ENCODE measurements around the gene RAE1.
A peak's percentile ranks its signal among the peaks of the same experiment; 100 is the strongest.
"Not testable (repeated sequence)": the region's sequence is repeated elsewhere in the genome, so short reads cannot be mapped to it uniquely, and the experiment has no call there.

The RAE1 gene

DNA sequence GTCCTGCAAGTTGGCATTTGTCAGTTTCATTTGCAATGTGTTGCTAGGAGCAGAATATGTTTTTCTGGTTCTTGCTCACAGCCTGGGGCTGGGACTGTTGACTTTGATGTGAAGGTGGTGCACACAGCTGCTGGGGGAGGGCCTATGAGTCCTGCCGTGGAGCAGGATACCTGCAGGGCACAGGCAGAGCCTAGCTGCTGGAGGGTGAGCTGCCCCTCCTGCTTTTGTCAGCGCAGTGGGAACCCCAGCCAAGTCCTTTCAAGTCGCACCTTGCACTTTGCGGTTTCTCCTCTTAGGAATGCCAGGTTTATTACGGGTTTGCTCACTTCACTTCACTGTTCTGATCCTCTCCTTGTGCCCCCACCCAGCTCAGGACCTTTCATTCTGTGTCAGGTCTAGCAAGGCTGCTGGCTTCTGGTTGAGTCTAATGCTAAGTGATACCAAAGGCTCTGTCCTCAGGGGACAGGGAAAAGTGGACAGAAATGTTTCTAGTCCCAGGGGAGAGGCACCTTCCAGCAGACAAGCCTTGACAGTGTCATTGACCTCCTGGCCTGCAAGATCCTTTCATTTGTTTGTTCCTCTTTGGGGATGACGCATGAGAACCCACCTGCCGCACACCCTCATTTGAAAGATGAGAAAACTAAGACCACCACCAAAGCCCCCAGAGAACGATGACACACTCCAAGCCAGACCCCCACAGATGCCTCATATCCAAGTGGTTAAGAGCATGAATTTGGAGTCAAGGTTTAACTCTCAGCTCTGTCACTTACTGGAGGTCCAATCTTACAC is 24.2 kb upstream of the RAE1 start:
- DNase-seq (ENCODE audit: low spot score), result no peak

DNA sequence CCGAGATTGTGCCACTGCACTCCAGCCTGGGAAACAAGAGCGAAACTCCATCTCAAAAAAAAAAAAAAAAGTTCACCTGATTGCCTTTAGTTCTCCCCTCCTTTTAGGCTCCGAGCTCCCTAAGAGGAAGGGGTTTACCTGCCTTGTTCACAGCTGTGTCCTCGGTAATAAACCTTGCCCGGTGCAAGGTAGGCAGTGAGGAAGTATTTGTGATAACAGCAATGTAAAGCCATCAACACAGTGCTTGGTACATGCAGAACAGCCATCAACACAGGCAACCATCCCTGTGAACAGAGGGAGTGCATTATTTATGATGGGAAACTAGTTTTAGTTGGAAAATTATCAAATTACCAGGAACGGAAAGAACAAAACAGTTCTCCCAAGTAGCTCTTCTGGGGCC is 23.2 kb upstream of the RAE1 start:
- no peak for DNase-seq (ENCODE audit: low spot score)

DNA sequence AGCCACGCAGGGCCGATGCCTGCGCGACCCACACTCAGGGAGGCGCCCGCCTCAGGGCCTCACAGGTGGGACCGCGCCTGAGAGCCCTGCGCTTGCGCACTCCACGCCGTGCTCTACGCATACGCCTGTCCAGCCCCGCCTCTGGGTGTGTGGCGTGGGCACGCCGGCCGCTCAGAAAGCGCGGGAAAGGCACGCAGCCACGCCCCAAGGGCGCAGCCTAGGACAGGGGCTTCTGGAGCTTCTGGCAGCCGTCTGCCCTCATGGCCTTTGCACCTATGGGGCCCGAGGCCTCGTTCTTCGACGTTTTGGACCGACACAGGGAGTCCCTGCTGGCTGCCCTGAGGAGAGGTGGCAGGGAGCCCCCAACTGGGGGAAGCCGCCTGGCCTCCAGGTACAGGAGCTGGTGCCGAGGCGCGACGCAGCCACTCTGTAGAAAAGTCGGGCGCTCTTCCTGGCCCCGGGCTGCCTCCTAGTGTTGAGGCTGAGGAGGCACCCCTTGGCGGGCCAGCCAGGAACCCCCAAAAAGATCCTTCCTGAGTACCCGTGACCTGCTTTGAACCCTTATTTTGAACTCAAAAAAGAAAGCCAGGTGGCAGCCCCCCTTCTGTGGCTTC is 21.3 kb upstream of the RAE1 start, which contains the start of gene SPO11:
TSS of gene SPO11 (plus strand) at position 196 of the 614 bp plus-strand sequence. CDS start at position 261, 65 bp downstream.
- no peak for DNase-seq (ENCODE audit: low spot score)

DNA sequence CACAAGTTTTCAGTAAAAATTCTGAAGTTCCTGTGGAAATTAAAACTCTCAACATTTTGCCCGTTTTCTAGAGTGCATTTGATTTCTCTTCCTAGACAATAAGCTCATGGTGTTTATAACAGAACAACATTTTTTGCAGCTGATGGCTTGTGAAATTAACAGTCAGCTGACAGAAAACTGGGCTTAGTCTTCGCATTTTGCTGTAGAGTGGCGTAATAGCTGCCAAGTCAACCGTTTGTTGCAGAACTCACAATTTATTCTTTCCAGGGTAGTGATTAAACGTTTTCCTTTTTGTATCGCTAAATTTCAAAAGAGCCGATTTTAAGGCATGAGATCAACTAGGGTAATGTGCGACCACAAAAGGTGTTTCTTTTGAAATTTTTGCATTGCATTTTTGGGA is 20.1 kb upstream of the RAE1 start:
- DNase-seq (ENCODE audit: low spot score), result no peak

DNA sequence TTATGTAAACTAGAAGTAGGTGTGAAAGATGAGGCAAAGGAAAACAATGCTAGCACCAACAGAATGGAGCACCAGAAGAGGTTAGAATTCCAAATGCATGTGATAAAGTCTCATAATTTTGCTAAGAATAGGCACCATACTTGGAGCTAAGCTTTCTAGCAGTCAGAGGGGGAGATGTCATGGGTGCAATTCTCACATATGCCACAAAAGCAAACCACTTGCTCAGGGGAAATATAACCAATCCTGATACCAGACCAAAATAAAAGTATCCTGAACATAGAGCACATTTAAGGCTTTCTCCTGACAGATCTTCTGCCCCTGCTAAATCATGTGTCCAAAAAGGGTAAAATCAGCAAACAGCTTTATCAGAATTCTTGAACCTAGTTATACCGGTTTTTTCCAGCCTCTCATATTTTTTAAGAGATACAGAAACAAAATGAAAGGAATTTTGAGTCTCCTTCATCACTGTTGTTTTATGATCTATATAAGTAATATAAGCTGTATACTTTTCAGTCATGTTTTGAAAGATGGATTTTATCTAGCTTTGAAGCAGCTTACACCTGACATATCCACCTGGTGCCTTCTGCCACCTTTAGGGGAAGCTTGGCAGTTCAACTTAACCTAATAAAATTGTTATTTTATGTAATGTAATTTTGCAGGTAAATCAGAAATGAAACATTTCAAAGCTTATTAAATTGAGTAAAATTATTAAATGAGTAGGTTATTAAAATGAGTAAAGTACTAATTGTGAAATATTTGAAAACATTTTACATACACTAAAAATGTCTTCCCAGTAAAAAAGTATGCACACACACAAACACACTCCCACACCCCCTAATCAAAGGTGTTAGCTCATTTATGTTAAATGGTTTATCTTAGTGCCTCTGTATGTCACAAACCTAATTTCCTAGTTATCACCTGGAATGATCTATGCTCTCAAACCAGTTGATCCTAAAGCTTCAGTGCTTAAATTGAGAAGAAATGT is 18.7 kb upstream of the RAE1 start:
- DNase-seq (ENCODE audit: low spot score), result no peak

DNA sequence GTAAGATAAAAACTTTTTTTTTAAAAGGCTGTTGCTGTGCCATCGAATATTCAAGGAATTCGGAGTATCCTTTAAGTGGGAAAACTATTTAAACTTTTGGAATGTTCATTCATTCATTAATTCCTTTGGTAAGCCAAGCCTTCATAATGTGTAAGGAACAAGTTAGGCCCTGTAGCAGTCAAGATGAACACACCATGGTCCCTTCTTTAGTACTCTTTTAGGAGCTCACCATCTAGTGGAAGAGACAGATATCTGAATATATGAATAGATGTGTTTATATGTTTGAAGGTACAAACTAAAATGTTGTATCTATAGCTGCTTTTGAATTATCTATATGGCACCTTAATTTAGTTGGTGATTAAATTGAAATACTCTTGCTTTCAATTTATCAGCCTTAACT is 15.7 kb upstream of the RAE1 start:
- DNase-seq (ENCODE audit: low spot score), result no peak

DNA sequence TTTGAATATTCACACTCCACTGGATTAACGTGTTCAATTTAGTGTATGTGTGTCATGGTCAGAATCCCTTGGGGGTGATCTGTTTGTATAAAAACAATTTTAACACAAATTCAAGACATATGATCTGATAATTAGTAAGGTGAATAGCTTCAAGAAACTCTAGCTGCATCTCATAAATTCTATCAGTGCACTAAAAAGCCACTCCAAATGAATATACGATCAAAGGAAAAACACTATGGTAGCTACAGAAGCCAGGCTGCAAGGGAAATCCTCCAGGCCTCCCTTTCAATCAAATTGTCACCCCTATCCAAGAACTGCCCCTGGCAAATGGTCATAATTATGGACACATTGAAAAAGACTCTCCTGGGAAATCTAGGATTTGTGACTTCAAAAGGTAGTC is 9.4 kb upstream of the RAE1 start:
- DNase-seq (ENCODE audit: low spot score), result no peak

DNA sequence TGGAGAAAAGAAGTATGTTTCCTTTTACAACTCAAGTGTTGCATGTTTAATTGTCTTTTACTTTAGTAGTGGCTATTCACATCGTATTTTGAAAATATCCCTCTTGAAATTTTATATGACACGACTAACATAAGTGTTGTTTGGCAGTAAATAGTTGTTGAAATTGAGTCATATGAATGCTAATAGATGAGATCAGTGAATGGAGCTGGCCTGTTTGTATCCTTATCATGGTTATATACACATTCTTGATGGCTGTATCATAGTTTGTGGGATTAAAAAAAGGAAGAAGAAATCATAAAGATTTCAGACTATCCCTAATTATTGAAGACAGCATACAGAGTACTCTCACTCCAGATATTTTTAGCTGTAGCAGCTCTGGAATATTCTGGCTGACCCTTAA is 8.2 kb upstream of the RAE1 start:
- DNase-seq (ENCODE audit: low spot score), result no peak

DNA sequence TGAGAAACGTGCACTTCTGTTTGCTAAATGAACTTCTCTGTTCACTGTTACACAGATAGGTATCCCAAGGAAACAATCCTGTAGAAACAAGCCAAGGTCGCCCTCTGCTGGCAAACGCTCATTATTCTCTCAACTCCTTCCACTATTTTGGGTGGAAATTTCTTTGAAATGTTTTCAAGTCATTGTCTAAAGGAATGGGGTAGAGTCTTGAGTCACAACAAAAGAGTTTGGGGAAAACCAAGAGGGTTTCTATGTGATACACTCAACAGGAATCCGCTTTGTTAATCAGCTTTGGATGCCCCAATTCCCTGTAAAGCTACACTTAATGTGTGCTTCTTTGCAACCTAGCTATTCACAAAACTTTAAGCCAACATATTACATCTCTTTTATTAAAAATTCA is 4.6 kb upstream of the RAE1 start:
- DNase-seq (ENCODE audit: low spot score), result peak; percentile 58

DNA sequence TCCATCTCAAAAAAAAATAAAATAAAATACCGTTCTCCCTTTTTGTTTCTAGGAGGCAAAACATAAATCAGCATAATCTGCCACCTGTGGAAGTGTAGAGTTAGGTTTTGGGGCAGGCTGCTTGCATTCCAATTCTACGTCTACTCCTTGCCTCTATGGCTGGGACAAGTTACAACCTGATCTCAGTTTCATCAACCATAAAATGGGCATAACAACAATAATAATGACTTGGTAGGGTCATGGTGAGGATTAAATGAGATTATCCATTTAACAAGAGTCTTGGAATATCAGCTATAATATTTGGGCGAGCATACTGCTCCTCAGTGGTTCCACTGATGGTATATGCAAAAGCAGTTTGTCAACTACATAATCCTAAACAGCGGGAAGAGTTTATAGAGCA is 3.7 kb upstream of the RAE1 start:
- no peak for DNase-seq (ENCODE audit: low spot score)

DNA sequence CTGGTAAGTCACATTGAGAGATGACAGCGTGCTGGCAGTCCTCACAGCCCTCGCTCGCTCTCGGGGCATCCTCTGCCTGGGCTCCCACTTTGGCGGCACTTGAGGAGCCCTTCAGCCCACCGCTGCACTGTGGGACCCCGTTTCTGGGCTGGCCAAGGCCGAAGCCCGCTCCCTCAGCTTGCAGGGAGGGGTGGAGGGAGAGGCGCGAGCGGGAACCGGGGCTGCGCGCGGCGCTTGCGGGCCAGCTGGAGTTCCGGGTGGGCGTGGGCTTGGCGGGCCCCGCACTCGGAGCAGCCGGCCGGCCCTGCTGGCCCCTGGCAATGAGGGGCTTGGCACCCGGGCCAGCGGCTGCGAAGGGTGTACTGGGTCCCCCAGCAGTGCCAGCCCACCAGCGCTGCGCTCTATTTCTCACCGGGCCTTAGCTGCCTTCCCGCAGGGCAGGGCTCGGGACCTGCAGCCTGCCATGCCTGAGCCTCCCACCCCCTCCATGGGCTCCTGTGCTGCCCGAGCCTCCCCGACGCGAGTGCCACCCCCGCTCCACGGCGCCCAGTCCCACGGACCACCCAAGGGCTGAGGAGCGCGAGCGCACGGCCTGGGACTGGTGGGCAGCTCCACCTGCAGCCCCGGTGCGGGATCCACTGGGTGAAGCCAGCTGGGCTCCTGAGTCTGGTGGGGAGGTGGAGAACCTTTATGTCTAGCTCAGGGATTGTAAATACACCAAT is 2.7 kb upstream of the RAE1 start:
- not testable (repeated sequence) for DNase-seq (ENCODE audit: low spot score)

DNA sequence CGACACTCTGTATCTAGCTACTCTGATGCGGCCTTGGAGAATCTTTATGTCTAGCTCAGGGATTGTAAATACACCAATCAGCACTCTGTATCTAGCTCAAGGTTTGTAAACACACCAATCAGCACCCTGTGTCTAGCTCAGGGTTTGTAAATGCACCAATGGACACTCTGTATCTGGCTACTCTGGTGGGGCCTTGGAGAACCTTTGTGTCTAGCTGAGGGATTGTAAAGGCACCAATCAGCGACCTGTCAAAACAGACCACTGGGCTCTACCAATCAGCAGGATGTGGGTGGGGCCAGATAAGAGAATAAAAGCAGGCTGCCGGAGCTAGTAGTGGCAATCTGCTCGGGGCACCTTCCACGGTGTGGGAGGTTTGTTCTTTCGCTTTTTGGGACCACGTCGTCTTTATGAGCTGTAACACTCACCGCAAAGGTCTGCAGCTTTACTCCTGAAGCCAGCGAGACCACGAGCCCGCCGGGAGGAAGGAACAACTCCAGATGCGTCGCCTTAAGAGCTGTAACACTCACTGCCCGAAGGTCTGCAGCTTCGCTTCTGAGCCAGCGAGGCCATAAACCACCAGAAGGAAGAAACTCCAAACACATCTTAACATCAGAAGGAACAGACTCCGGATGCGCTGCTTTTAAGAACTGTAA is 2.0 kb upstream of the RAE1 start:
- not testable (repeated sequence) for DNase-seq (ENCODE audit: low spot score)

DNA sequence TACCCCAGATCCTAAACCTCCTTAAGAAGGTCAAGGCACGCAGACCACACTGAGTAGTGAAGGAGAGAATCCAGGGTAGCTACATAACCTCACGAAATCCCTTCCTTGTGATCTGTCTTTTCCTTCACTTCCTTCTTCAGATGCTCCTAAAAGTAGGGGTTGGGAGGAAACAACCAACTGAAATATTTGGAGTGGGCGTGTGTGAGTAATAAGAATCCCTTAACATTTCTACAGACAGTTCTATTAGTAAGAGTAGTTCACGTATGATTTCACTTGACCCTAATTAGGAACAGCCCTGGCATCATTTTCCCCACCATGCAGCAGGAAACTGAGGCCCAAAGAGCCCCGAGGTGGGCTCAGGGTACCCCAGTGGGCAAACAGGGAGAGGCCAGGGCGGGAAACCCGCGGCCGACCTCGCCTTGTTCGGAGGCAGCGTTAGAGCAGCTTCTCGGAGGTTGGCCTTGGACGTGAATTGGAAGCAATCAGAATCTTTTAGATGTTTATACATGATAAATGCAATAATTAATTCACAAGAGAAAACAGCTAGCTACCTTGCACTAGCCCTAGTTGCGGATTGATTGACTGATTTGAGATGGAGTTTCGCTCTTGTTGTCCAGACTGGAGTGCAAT is 859 bp upstream of the RAE1 start:
- no peak for DNase-seq (ENCODE audit: low spot score)

DNA sequence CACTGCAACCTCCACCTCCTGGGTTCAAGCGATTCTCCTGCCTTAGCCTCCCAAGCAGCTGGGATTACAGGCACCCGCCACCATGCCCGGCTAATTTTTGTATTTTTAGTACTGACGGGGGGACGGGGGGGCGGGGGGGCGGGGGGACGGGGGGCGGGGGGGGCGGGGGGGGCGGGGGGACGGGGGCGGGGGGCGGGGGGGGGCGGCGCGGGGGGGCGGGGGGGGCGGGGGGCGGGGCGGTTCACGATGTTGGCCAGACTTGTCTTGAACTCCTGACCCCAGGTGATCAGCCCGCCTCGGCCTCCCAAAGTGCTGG is 371 bp upstream of the RAE1 start:
- not testable (repeated sequence) for DNase-seq (ENCODE audit: low spot score)

DNA sequence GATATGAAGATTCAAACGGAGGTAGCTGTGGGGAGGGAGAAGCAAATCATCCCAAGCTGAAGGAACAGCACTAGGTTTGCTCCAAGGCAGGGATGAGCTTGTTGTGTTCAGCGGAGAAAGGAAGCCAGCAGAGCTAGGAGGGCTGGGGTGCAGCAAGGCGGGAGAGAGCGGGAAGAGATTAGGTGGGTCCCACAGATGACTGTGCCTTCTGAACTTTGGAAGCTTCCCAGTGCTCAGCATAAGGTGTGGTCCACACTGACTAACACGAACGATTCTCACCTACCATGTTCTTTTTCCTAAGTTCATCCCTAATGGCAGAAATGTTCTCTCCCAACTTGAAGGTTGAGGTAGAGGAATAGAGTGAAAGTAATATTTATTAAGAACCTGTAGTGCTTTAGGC is 1.2 kb downstream of the RAE1 start:
- DNase-seq (ENCODE audit: low spot score), result no peak

DNA sequence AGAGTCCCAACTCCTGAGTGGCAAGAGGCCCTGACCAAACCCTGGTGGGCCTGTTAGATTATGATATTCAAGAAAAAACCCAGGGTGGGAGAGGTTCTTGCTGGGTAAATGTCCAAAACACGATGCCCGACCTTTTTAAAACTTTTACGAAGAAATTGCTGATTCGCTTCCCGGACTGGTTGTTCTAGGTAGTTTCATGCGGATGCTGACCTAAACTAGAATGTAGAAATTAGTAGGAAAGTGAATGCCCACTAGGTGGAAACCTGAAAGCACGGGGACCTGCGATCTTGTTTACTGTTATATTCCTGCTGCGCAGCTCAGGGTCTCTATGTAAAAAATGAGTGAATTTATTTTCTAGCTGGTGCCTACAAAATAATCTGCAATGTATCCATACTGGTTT is 2.3 kb downstream of the RAE1 start:
- no peak for DNase-seq (ENCODE audit: low spot score)

DNA sequence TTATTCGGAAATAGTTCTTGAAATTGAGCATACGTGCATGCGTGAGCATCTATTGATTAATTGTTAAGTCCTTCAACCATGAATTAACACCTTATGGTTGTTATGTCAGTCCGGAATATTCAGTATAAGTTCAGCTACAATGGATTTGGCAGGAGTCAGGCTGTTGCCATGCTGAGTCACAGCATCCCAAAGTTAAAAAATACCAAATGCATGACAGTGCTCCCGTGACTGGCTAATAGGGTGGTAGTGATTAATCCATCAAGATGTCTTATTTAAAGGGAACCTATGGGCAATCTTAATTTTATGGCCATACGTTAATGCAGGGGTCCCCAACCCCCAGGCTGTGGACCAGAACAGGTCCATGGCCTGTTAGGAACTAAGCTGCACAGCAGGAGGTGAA is 10.5 kb downstream of the RAE1 start:
- DNase-seq (ENCODE audit: low spot score), result no peak

DNA sequence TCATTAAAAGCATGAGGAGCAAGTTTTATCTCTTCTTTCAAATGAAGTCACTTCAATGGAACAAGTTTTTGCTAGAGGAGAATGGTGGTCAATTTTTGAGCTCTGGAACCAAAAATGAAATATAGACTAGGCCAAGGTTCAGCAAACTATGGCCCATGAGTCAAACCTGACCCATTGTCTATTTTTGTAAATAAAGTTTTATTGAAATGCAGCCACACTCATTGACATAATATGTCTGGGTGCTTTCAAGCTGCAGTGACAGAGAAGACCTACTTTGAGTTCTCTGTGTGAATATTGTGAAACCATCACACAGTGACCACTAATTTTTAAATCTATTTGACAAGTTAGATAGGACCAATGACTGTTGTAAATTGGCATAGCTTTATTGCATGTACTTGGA is 13.4 kb downstream of the RAE1 start:
- no peak for DNase-seq (ENCODE audit: low spot score)

DNA sequence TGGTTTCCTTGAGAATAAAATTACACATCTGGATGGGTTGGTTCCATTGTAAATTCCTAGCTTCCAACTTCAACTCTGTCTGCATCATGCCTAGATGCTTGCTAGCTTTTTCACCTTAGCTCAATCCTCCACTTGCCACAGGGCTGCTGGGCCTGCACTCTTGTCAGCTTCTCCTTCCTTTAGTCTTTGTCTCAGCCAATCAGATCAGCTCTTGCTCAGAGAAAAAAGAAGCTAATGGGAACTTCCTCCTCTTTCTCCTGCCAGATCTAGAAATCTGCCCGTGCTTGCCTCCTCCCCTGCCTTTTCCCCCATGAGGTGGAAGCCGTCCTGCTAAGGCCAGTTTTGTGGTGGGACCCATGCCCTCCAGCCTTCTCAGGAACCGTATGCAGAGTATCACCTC is 18.5 kb downstream of the RAE1 start:
- DNase-seq (ENCODE audit: low spot score), result no peak

DNA sequence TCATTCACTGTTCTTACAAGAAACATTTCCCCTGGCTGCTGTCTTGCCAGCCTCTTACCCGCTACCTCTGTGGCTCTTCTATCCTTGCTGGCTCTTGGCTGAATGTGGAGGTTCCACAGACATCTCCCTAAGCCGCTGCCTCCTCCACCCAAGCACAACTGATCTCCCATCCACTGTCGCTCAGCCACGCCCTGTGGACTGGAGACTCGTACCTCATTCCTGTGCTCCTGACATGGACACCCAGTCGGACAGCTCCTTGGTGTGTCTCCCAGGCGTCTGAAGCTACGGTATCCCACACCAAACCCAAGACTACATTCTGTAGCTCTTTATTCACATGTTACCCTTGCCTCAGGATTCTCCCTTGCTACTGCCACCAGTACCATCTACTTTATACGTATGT is 19.3 kb downstream of the RAE1 start:
- no peak for DNase-seq (ENCODE audit: low spot score)

DNA sequence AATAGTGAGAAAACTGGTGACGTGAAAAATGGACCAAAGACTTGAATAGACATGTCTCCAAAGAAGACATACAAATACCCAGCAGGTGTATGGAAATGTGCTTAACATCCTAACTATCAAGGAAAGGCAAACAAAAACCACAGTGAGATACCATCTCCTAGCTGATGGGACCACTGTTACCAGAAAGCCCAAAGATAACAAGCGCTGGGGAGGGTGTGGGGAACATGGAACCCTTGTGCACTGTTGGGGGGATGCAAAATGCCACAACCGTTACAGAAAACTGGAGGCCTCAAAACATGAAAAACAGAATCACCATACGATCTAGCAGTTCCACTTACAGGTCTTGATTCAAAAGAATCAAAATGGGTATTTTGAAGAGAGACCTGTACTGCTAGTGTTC is 20.3 kb downstream of the RAE1 start:
- DNase-seq (ENCODE audit: low spot score), result no peak
